GM18505 (cell line): Measurements from ENCODE around the gene FABP7.
"Not testable (repeated sequence)": the region's sequence is repeated elsewhere in the genome, so short reads cannot be mapped to it uniquely, and the experiment has no call there.

Experiments used
- ATAC-seq: cut with Tn5 transposase; IDR thresholded peaks from one replicate; pipeline ENCODE4 v1.9.1; 2021; ENCODE audit not compliant: unreplicated experiment
- POLR2A ChIP-seq: IDR thresholded peaks from 4 replicates; pipeline ENCODE4 v1.6.1; 2011; ENCODE audit warnings: borderline replicate concordance; ENCODE audit not compliant: insufficient read depth, insufficient read length; ENCODE audit errors: extremely low read depth

Gene FABP7

DNA sequence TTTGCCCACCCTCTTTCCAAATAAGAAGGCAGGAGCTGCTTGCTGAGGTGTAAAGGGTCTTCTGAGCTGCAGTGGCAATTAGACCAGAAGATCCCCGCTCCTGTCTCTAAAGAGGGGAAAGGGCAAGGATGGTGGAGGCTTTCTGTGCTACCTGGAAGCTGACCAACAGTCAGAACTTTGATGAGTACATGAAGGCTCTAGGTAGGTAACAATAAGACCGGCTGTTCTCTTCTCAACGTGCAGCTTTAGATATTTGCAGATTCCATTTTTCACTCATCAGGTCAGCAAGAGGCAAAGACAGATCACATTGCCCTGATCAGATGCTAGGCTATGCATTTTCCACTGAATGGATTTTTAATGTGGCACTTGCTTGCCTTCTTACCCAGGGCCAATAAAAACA lies at the start of gene FABP7:
FABP7 (plus strand) TSS at position 50 of the 400 bp plus-strand sequence; CDS start at position 129, 79 bp downstream.
- no peak for TF ChIP-seq POLR2A
- no peak for ATAC-seq

DNA sequence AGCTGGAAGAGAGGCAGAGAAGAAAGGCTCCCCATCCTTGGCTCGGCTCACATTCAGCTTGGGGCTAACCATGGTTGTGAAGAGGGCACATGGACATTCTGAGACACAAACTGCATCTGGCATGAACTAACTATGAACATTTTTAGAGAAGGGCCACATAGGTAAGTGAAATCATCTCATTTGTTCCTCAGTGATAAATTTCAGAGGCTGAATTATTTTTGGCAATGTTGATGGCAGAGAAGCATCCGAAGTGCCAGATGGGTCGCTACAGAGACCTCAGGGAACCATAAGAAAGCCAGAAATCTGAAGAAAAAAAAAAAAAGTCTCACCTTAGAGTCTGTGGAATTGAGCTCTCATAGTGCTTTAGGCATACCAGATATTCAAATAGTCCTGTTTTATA lies 49.2 kb upstream of the FABP7 start:
- no peak for TF ChIP-seq POLR2A
- no peak for ATAC-seq

DNA sequence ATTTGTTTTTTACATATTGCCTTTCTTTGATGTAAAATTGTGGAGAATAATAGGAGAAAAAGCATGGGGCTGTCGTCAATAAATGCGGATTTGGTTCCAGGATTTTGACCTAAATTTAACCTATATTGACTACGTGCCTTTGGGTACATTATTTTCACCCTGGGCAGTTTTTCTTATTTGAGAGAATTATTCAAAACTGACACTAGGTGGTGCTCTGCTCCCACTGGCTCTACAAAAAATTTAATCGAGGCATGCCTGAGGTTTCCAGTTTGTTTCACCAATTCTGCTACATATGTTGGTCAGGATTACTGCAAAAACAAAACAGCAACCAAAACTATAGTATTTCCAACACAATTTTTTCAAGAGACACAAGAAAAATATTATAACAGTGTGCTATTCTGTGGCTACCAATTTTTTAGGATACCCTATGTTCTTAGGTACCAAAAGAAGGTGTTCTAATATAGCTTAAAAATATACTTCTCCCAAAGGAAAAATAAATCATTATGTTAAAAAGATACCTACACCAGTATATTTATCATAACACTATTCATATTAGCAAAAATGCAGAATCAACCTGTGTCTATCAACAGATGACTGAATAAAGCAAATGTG lies 48.6 kb upstream of the FABP7 start:
- no peak for ATAC-seq
- no peak for TF ChIP-seq POLR2A

DNA sequence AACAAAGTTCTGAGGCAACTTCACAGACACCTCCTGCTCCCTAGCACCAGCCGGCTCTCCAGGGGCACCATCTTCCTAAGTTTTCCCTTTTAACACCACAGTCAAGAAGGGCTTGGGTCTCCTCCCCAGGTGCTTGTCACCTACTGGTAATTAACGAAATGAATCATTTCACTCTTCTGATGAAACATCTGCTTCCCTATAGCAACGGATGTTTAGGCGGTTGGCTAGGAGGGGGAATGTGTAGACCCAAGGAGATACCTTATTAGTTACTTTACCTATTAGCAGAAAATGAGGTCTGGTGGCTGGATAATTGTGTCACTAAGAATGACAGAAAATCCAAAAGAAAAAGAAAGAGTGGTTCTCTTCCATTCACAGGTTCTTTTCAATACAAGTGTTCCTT lies 46.3 kb upstream of the FABP7 start:
- TF ChIP-seq POLR2A = no peak
- ATAC-seq = no peak

DNA sequence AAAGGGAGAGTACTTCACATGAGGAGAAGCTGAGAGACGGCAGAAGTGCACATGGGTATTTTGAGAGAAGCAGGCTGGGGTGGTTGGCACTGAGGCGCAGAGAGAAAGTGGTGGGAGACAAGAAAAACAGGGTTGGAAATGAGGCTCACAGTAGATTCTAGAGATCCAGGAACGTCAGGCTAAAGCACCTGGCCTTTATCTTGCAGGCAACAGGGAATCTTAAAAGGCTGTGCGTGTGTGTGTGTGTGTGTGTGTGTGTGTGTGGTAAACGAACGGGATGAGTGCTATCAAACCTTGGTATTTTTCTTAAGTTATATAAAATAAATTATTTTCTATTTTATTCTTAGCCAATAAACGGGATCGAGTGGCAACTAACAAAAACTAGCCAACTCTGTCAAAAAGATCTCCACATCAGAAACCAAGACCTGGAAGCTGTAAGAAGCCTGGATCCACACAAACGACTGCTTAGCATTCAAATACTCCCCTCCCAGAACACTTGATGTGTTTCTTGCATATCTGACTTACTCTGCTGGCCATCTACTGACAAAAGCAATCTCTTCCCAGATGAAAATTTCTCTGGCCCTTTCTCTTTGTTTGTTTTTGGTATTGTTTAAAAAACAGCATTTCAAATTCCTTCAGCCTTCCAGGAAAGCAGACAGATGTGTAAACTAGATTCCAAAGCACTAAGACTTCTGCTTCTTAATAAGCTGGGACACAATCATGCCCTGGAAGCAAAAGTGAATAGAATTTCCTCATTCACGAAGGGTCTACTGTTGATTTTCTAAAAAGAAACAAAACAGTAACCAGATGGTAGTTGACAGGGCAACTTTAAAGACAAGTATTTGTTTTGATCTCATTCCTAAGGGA lies 44.8 kb upstream of the FABP7 start:
- no peak for ATAC-seq
- no peak for TF ChIP-seq POLR2A

DNA sequence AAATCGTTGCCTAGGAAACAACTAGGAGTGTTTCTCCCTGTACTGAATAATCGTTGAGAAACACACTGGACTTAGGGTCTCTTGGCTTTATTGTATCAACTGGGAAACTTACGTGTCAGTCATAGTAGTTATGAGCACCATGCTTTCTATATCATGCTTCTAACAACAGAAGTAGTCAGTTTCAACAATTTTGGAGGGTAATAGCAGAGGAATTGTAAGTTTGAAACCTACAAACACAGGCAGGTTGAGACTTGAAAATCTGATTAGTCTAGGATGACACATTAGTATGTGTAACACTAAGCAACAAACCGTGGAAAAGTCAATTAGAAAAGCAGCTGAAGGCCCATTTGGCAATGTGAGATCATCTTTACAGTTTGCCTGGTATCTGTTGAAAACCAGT lies 43.9 kb upstream of the FABP7 start:
- no peak for TF ChIP-seq POLR2A
- ATAC-seq = no peak

DNA sequence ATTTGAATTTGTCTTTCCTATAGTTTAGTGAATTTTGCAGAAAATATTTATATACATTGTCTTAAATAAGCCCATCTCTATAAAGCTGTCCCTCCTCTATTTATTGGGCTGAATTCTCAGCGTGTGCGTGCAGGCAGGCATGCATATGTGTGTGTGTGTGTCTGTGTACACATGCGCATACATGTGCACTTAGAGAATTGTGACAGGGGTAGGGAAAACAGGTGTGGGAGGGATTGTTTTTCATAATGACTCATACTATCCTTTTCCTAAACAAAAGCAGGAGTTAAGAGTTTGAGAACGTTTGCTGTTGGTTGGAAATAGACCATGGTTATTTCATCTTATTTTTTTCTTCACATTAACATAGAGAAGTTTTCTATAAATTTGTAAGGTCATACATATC lies 43.4 kb upstream of the FABP7 start:
- no peak for ATAC-seq
- no peak for TF ChIP-seq POLR2A

DNA sequence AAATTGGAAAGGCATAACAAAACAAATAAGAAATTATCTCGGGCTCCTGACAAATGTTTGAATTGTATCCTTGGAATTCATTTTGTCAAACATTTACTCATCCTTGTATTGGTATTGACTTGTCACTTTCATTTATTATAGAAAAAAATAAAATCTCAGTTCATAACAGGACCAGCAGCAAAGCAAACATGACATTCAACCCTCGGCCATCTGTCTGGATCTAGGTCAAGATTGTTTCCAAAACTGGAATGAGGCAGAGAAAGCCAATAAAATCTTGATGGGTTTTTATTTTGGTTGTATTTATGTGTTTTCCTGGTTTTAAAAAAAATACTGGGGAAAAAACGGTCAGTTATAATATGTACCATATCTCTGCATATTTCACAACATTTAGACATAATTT lies 42.9 kb upstream of the FABP7 start:
- no peak for TF ChIP-seq POLR2A
- no peak for ATAC-seq

DNA sequence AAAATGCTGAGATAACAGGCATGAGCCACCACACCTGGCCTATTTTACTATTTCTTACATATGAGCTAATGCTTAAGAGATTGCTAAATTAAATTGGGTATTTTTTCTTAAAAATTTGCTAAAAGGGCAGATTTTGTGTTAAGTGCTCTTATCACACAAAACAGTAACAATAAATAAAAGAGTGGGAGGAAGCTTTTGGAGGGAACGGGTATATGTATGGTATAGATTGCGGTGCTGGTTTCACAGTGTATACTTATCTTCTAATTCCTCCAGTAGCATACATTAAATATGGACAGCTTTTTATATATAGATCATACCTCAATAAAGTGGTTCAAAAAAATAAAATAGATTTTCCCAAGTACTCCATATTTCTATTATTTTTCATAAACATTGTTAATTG lies 39.4 kb upstream of the FABP7 start:
- ATAC-seq = no peak
- no peak for TF ChIP-seq POLR2A

DNA sequence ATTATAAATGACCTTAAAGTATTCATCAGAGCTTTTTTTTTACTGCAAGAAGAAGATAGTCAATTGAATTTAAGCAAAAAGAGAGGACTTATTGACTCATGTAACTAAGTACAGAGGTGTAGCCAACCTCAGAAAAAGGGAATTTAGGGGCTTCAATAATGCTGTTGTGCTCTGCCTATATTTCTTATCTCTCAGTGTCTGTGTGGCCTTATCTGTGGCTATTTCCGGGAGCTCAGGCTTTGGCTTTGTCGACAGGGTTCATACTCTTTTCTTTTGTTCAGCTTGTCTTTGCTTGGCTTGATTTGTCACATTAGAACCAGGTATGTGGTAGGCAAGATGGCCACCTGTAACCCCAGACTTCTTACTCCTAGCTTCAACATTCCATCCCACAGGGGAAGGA lies 38.6 kb upstream of the FABP7 start:
- TF ChIP-seq POLR2A = no peak
- ATAC-seq = no peak

DNA sequence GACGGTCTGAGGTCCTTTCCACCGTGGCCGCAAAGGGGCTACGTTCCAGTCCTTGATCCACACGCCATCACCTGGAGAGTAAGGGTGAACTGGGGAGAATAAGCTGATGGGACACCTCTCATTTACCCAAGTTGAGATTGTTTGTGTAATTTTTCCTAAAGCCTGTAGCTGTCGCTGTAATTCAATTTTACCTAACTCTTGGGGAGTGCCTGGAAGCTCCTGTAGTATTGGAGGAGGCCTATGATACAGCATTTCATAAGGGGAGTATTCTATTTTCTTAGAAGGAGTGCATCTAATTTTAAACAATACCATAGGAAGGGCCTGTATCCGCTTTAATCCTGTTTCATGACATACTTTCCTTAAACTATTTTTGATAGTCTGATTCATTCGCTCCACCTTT lies 35.3 kb upstream of the FABP7 start:
- not testable (repeated sequence) for ATAC-seq

DNA sequence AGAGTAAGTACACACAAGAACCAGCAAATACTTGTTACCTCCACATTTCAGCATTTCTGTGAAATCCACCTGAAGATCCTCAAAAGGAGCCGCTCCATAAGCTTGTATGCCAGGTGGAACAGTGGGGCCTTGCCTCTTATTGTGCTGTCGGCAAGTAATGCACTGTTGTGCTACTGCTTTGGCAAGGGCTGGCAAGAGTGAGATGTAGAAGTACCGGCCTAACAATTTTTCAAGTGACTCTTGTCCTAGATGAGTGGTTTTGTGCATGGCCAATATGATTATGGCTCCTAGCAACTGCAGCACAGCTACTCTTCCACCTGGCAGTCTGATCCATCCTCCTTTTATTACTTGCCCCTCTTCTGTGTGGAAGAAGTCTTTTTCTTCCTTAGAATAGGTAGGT lies 34.7 kb upstream of the FABP7 start:
- not testable (repeated sequence) for ATAC-seq

DNA sequence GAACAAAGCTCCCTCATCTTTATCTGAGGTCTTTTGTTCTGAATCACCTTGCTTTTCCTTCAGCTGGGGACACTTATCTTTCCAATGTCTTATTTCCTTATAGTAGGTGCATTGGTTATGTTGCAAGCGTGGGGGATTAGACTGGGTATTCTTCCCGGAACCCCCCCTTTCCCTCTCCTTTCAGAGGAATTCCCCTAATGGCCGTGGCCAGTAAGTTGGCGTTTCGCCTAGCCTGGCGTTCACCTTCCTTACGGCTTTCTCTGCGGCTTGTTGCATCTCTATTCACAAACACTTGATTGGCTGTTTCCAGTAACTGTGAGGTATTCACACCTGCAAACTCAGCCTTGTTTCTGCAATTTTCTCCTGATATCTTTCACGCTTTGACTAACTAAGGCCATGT lies 32.8 kb upstream of the FABP7 start:
- no peak for ATAC-seq
- no peak for TF ChIP-seq POLR2A

DNA sequence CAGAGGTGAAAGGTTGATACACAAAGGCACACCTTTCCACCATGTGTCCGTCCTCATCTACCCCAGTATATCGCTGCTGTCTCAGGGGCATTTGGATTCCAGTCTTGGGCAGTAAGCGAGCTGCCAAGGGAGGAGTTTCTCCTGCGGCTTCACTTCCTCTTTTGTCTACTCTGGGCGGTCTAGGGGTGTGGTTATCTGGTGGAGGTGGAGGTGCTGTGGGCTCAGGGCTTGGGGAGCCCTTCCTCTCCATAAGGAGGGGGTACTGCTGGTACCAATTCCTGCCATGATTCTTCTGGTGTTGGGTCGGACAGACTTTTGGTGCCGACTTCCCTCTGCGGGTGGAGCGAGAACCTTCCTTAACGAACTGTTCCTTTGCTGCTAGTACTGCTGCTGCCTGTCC lies 31.9 kb upstream of the FABP7 start:
- no peak for ATAC-seq
- no peak for TF ChIP-seq POLR2A

DNA sequence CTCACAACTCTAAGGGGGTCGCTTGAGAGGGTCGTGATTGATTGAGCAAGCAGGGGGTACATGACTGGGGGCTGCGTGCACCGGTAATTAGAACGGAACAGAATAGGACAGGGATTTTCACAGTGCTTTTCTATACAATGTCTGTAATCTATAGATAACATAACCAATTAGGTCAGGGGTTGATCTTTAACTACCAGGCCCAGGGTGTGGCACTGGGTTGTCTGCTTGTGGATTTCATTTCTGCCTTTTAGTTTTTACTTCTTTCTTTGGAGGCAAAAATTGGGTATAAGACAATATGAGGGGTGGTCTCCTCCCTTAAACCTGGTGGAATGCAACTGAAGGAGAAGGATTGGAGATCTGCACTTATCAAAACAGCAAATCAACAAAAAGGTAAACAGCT lies 30.6 kb upstream of the FABP7 start:
- ATAC-seq = not testable (repeated sequence)
